GM19099 (cell line): ENCODE data around the gene GPR176.

Experiments
- POLR2A ChIP-seq: IDR thresholded peaks from 3 replicates; pipeline ENCODE4 v1.6.1; 2011; ENCODE audit warnings: low read depth; ENCODE audit not compliant: insufficient read length; ENCODE audit errors: extremely low read depth

Gene GPR176, protein sequence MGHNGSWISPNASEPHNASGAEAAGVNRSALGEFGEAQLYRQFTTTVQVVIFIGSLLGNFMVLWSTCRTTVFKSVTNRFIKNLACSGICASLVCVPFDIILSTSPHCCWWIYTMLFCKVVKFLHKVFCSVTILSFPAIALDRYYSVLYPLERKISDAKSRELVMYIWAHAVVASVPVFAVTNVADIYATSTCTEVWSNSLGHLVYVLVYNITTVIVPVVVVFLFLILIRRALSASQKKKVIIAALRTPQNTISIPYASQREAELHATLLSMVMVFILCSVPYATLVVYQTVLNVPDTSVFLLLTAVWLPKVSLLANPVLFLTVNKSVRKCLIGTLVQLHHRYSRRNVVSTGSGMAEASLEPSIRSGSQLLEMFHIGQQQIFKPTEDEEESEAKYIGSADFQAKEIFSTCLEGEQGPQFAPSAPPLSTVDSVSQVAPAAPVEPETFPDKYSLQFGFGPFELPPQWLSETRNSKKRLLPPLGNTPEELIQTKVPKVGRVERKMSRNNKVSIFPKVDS

DNA sequence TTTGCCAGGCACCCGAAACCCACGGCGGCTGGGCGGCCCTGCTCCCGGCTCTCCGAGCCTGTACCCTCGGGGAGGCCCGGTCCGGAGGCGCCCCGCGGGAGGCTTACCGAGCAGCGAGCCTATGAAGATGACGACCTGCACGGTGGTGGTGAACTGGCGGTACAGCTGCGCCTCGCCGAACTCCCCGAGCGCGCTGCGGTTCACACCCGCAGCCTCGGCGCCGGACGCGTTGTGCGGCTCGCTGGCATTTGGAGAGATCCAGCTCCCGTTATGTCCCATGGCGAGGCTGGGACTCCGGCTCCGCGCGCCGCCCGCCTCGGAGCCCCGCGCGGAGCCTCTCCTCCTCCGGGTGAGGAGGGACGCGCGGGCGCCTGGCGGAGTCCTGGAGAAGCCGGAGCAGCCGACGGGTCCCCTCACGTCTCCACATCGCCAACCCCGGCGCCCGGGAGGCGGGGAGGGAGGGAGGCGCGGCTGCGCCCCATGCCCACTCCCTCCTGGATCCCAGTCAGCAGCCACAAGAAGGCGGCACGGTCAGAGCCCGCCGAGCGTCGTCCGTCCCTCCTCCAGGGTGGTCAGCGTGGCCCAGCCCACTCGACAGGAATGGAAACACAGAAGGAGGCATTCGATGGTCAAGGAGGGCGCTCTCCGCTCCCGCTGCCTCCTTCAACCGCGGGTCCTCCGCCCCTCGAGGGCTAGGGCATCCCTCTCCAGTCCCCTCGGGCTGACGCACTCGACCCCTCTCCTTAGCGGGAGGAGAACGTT is at the start of gene GPR176:
Gene GPR176, minus strand, starts transcription at position 519 of the 762 bp plus-strand sequence. Its CDS starts 240 bp downstream, at position 279.
- TF ChIP-seq POLR2A = no peak

DNA sequence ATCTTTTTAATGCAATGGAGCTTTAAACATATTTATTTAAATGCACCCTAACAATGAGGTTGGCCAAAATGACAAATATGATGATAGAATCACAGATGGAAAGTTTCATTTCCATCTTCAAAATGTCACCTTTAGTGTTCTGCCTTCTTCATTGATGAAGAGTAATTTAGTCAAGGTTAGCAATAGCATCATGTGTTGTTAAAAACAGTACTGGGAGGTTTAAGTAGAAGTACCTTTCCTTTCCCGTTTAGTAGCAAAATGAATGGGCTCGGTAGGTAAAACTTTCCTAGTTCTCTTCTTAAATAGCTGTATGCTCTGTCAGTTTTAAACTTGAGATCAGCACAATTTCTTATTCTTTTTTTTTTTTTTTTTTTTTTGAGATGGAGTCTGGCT is 48.9 kb upstream of the GPR176 start:
- no peak for TF ChIP-seq POLR2A

DNA sequence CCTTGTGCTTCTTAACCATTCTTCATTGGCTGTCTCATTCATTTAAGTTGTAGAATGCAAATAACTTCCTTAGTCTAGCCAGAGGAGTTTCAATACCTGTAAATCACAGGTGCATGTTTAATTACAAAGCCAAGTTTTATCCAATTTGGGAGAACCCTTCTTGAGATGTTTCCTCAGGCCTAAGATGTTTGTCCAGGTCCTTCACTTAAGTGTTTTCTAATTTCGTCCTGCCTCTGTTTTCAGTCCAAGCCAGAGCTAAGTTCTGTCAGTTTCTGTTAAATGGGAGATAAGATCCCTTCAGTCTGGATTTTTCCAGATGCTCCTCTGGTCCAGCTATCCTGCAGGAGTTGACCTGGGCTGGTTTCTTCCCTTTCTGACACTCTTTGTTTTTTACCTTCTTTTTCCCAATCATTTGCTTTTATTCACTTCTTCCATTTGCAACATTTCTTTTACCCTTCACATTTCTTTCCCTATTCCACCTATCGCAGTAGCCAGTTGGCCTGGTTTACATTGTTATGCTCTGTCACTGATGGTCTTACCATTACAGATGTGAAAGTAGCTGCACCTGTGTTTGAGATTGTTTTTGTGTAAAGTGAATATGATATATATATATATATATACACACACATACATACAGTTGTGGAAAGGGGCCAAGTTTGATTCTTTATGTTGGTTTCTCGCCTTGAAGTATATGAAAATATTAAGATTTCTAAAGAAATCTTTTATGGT is 48.4 kb upstream of the GPR176 start:
- TF ChIP-seq POLR2A = no peak

DNA sequence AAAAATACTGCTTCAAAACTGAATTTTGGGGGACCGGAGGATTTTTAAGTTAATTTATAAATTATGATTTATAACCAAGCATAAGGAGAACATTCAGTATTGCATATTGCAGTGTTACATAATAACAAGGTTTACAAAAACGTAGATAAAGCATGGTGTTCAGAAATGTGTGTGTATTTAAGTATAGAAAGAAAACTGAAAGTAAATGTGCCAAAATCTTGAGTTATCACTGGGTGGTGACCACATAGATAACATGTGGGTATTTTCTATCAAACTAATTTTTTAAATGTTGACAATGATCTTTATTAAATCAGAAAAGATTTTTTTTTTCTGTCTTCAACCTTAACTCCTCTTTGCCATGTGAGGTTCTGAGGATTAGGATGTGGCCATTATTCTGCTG is 46.5 kb upstream of the GPR176 start:
- no peak for TF ChIP-seq POLR2A

DNA sequence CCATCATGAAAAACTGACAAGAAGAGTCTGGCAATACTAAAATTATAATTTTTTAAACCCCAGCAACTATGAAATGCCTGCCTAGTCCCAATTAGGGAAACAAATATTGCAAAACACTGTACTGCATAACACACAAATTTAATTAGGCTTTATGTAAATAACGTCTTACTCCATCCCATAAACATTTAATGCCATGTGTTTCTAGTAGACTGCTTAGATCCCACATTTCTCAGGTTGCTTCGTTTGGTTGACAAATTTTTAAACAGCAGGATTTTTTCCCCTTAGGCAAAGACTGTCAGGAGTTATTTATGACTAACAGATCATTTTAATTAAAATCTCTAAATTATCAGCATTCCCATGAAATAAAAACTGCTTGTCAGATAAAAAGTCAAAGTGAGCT is 43.7 kb upstream of the GPR176 start:
- no peak for TF ChIP-seq POLR2A

DNA sequence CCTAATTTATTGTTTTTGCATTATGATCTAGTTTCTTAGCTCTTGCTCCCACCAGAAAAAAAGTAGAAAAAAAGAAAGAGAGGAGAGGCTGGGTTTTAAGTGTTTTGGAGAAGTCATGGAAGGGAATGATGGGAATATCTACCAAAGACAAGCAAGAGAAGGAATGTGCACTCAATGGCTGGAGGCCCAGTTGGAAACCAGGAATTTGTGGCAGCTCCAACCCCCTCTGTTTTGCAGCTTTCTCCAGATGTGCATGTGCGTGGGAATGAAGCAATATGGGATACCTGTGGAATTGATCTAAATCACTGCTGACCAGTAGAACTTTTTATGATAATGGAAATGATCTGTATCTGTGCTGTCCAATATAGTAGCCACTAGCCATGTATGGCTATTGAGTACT is 41.0 kb upstream of the GPR176 start:
- no peak for TF ChIP-seq POLR2A

DNA sequence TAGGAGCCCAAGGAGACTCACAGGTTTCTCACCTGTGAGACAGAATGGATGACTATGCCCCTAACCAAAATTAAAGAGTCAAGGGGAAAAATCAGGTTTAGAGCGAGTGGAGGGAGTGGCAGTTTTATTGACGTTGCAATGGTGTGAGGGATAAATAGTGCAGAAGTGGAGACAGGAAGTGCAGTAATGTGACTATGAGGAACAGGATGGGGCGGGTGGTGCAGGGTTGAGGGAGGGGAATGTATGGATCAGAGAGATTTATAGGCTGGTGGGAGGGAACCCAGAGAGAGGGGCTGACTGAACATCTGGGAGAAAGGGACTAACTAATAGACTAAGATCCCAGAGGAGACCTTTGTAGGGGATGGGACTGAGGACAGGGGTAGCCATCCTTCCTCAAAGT is 40.3 kb upstream of the GPR176 start:
- no peak for TF ChIP-seq POLR2A

DNA sequence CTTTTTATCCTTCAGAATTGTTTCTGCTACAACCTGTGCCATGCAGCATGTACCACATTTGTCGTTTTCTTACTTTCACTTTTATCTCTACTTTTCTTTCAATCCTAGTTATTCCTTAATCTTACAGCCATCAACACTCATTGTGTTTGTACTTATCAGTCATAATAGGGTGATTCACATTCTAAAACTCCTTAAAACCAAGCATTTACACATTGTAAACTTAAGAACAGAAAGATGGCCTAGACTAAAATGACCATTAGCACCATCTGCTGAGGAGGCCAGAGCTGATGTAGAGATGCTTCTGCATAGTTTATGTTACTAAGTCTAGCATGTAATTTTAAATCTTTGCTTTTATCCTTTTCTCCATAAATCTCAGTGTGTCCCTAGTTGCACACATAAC is 39.3 kb upstream of the GPR176 start:
- no peak for TF ChIP-seq POLR2A

DNA sequence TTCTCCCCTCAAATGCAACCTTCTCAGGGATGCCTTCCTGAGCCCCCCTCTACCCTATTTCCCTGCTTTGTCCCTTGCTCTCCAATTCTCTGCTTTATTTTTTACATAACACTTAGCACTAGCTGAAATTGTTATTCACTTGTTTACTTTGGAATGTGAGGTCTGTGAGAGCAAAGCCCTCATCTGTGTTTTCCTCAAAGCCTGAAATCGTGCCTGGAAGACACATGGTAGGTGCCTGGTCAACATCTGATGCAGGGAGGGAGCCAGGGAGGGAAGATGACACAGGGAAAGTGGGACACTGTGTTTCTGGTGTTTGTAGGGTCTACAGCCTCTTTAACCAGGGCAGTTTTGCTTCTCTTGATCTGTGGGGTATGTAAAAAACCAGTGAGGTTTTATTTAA is 37.4 kb upstream of the GPR176 start:
- no peak for TF ChIP-seq POLR2A

DNA sequence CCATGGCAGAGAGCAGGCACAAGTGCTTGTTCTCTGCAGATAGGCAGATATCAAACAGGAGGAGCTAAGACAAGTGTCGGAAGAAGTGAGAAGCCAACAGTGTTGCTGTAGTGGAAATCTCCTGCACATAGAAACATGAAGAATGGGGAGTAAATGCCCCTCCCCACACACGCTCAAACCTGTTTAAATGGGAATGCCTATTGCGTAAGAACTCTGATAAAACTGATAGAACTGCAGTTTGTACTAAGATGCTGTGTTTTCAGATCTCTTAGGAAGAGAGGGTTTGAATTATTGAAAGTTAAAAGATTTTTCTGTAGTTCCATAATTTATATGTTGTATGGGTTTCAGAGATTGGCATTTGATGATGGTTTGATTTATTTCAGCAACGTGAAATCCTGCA is 33.5 kb upstream of the GPR176 start:
- no peak for TF ChIP-seq POLR2A

DNA sequence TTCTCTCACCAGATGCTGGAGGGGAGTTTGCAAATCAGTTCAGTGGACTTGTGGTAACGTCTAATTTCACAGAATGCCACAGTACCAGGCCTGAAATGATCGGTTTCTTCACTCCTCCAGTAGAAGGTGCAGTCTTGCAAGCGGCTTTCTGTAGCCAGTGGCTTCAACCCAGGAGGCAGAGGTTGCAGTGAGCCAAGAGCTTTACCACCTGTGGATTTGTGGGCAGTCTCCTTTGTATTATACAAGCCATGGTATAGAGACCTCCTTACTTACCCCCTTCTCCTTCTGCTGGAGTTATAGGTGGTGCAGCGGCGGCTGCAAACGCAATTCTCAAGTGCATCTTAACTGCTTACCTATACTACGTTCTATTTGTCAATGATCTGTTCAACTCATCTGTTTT is 31.5 kb upstream of the GPR176 start:
- TF ChIP-seq POLR2A = no peak

DNA sequence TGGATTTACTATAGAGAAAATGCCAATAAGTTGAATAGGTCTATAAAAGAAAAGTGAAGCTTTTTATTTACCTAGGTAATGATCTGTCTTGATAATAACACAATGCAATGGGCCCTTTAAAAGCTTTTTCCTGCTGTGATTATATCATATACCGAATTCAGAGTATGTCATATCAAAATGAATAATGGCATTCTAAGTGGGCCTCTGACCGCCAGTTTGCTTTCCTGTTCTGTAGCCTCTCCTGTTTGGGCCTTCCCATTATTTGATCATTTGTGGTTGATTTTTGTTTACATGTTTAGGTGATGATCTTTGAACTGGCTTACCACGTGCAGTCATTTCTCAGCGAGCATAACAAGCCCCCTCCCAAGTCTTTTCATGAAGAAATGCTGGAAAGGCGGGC is 28.8 kb upstream of the GPR176 start:
- no peak for TF ChIP-seq POLR2A

DNA sequence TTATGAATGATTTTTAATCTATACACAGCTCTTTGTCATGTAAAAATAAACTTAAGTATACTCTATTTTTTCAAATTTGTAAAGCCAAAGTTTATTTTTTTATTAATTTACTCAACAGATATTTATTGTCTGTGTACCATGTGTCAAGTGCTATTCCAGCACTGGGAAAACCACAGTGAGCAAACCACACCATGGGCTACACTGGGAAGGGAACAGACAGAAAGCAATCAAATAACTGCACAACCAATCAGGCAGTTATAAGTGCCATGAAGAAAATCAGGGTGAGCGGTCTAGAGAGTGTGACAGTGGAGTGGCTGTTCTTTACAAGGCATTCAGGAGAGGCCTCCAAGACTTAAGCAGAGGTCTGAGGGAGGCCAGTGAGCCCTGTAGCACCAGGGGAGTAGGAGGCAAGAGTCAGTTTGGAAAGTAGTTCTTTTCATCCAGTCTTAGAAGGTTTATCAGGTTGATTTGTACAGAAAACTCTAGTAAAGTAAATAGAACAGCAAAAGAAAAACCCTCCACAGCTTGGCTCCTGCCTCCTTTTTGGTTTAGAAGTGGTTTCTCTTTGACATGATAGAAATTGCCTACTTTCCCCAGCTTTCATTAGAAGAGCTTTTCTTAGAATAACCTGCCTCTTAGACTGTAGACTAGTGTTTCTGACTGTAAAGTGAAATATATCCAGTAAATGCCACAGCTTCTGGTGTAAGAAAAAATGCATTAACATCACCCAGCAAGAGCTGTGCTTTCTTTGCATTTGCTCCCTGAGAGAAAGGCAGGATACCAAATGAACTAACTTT is 27.5 kb upstream of the GPR176 start:
- no peak for TF ChIP-seq POLR2A

DNA sequence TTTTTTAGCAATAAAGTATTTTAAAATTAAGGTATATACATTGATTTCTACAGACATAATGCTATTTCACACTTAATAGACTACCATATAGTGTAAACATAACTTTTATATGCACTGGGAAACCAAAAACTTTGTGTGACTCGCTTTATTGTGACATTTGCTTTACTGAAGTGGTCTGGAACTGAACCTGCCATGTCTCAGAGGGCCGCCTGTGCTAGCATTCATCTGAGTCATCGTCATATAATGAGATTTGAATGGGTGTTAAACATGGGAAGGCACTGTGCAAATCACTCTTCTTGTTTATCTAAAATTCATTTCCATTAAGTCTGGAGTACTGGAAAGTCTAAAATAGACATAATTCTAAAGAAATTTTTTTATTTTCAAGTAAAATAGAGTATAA is 26.8 kb upstream of the GPR176 start:
- no peak for TF ChIP-seq POLR2A

DNA sequence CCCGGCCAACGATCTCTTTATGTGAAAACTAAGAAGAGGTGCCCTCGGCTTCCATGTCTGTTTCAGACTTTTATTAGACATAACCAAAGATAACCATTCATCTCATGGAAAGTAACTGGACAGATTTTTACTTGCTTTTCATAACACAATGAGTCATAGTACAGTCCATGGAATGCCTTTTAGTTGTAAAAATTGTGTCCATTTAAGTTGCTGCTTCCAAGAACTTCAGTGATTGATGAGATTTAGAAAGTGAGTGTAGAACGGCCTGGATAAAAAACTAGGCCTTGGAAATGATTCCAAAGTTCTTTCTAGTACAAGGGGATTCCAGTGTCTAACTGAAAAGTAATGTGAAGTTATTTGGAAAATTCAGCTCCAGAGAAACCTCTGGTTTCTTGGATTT is 24.7 kb upstream of the GPR176 start:
- TF ChIP-seq POLR2A = no peak
